CD4-positive, alpha-beta memory T cell (primary cell): ENCODE data around the gene PIP4K2A. TPM values are rescaled to one million over a fixed set of nuclear protein-coding genes. Genes with fewer than 3 reads are reported as not detected.

Source experiments
- CTCF ChIA-PET: fragments of 350-600 bp; sonication (Branson Sonifier 250); formaldehyde crosslinking; loops from one replicate; lab custom pipeline; 2021; ENCODE audit warnings: inconsistent platforms; ENCODE audit not compliant: partially characterized antibody; lab: Charles Lee
- POLR2A ChIA-PET: fragments of 350-600 bp; sonication (Branson Sonifier 250); formaldehyde crosslinking; loops from one replicate; lab custom pipeline; 2021; ENCODE audit not compliant: partially characterized antibody; lab: Charles Lee
- DNase-seq, 5 donors: peaks; one replicate each; pipeline versions ENCODE4 v3.0.0 to v3.0.0-alpha.2; 2020 to 2022; ENCODE audit warnings: mixed read lengths in 1 of 5
- H3K27ac ChIP-seq: one replicate; pipeline ENCODE4 v1.7.0; 2013; ENCODE audit warnings: low read depth, low read length
- H3K27me3 ChIP-seq: 2 replicates; pipeline ENCODE4 v1.7.0; 2013; ENCODE audit warnings: mild to moderate bottlenecking, low read length, moderate library complexity; ENCODE audit not compliant: insufficient read depth
- H3K36me3 ChIP-seq: 2 replicates; pipeline ENCODE4 v1.7.0; 2013; ENCODE audit warnings: mild to moderate bottlenecking, low read length, moderate library complexity; ENCODE audit not compliant: insufficient read depth
- H3K4me1 ChIP-seq: 2 replicates; pipeline ENCODE4 v1.7.0; 2013; ENCODE audit warnings: mild to moderate bottlenecking, low read length, moderate library complexity; ENCODE audit not compliant: insufficient read depth
- H3K4me3 ChIP-seq, 2 donors: one replicate each; pipeline ENCODE4 v1.7.0; 2013; ENCODE audit warnings: low read length in 2 of 2, mild to moderate bottlenecking in 1 of 2
- H3K9me3 ChIP-seq, 2 donors: one replicate each; pipeline ENCODE4 v1.7.0; 2013; ENCODE audit warnings: low read length in 2 of 2, control low read depth in 1 of 2; ENCODE audit not compliant: control insufficient read depth in 1 of 2
- H3K27ac Mint-ChIP-seq, 7 donors: one replicate each; pipeline ENCODE4 v1.8.0; 2020 to 2021; ENCODE audit warnings: mixed read lengths in 7 of 7, mild to moderate bottlenecking in 6 of 7, inconsistent platforms in 3 of 7, moderate library complexity in 3 of 7
- H3K27me3 Mint-ChIP-seq, 2 donors: one replicate each; pipeline ENCODE4 v1.8.0; 2020 to 2021; ENCODE audit warnings: mixed read lengths in 2 of 2
- H3K36me3 Mint-ChIP-seq, 2 donors: one replicate each; pipeline ENCODE4 v1.8.0; 2020 to 2021; ENCODE audit warnings: mixed read lengths in 2 of 2, inconsistent platforms in 1 of 2, mild to moderate bottlenecking in 1 of 2
- H3K4me1 Mint-ChIP-seq, 4 donors: one replicate each; pipeline ENCODE4 v1.8.0; 2020 to 2021; ENCODE audit warnings: mixed read lengths in 4 of 4, mild to moderate bottlenecking in 1 of 4
- H3K4me3 Mint-ChIP-seq, 8 donors: one replicate each; pipeline ENCODE4 v1.8.0; 2020 to 2021; ENCODE audit warnings: mixed read lengths in 8 of 8, mild to moderate bottlenecking in 7 of 8, moderate library complexity in 6 of 8, inconsistent platforms in 3 of 8
- H3K9me3 Mint-ChIP-seq, 8 donors: one replicate each; pipeline ENCODE4 v1.8.0; 2020 to 2021; ENCODE audit warnings: mixed read lengths in 8 of 8, mild to moderate bottlenecking in 5 of 8, inconsistent platforms in 3 of 8, moderate library complexity in 1 of 8
- intact Hi-C: fragments of 100-400 bp; cut with micrococcal nuclease; formaldehyde crosslinking; loops from one replicate; pipeline ENCODE4 v1.15.1; 2023
- polyA plus RNA-seq, 2 donors: library from polyadenylated mRNA; unstranded; fragments of 300-500 nt; fragmentation: Illumina TruSeq; gene quantifications; one replicate each; pipeline ENCODE4 v1.2.3, GENCODE V29; 2021
- total RNA-seq, 2 experiments: library from RNA; stranded (reverse); gene quantifications; one replicate each; pipeline ENCODE4 v1.2.3, GENCODE V29; 2021

The PIP4K2A gene
- total and polyA plus RNA-seq, 4 experiments from 2014 or later, result 33.4 to 179 (median 129) TPM

GRCh38 chr10:22659866-22660265 lies 54.5 kb downstream of the PIP4K2A start:
- Mint-ChIP-seq H3K36me3 (peaks cover 7 to 12% of the 10 kb centered on the region in 2 donors), H3K4me3 (peak overlapping the region in 5 of 8 donors; percentile 6 to 60 (median 48)), H3K27ac (peak overlapping the region in 6 of 7 donors; percentile 24 to 85 (median 68)), H3K27me3 (no peaks in the 10 kb centered on the region), H3K9me3 (no peaks in the 10 kb centered on the region), H3K4me1 (peaks cover 63 to 95% (median 82%) of the 10 kb centered on the region in 4 donors)
- Histone ChIP-seq H3K27ac (no peak overlapping the region), H3K9me3 (no peaks in the 10 kb centered on the region), H3K36me3 (no peaks in the 10 kb centered on the region), H3K27me3 (no peaks in the 10 kb centered on the region), H3K4me3 (no peak overlapping the region), H3K4me1 (peaks cover 98% of the 10 kb centered on the region)
- CTCF ChIA-PET, result interaction anchor here (1.5 to 6.0 kb wide), 2 partner anchors 8 to 46 kb away, joined by 3 to 37 read pairs; no protein-coding TSS in a partner anchor
- POLR2A ChIA-PET, result interaction anchor here (4.0 to 34.5 kb wide), 4 partner anchors 12 to 54 kb away, joined by 31 to 895 read pairs (median 190); partner anchors contain the start of gene PIP4K2A
- intact Hi-C loops, result loop anchor here (10.0 kb wide), 1 partner anchor 1135 kb away; the partner anchor contains the start of gene SKIDA1
- DNase-seq, result no peak

- peak overlapping the region; percentile 41 to 95 (median 85) for H3K27ac Mint-ChIP-seq
- CTCF ChIA-PET, result interaction anchor here (1.1 to 6.4 kb wide), 6 partner anchors 8 to 52 kb away, joined by 3 to 39 read pairs (median 5); no protein-coding TSS in a partner anchor
- H3K9me3 Mint-ChIP-seq, result no peaks in the 10 kb centered on the region
These were observed 55.5 kb downstream of the PIP4K2A start for GRCh38 chr10:22658745-22659410.

GRCh38 chr10:22657566-22658225 lies 56.7 kb downstream of the PIP4K2A start:
- POLR2A ChIA-PET, result interaction anchor here (1.1 to 34.5 kb wide), 9 partner anchors 10 to 221 kb away, joined by 3 to 895 read pairs (median 31); partner anchors contain the start of gene PIP4K2A
- Histone ChIP-seq H3K36me3 (no peaks in the 10 kb centered on the region), H3K9me3 (no peaks in the 10 kb centered on the region), H3K27ac (peak overlapping the region; percentile 19), H3K4me1 (peaks cover 100% of the 10 kb centered on the region), H3K27me3 (no peaks in the 10 kb centered on the region), H3K4me3 (no peak overlapping the region)
- intact Hi-C loops, result no loop called here
- peak overlapping the region; percentile 59 to 95 (median 95) for H3K27ac Mint-ChIP-seq
- H3K4me3 Mint-ChIP-seq, result peak overlapping the region; percentile 51 to 94 (median 76)
- CTCF ChIA-PET, result interaction anchor here (0.9 to 6.4 kb wide), 14 partner anchors 10 to 84 kb away, joined by 3 to 39 read pairs (median 4); no protein-coding TSS in a partner anchor
- H3K27me3 Mint-ChIP-seq, result no peaks in the 10 kb centered on the region
- peaks cover 68 to 98% (median 89%) of the 10 kb centered on the region in 4 donors for H3K4me1 Mint-ChIP-seq
- DNase-seq, result no peak
- no peaks in the 10 kb centered on the region for H3K9me3 Mint-ChIP-seq
- peaks cover 12 to 13% of the 10 kb centered on the region in 2 donors for H3K36me3 Mint-ChIP-seq

More at GRCh38 chr10:22658745-22659410, 55.5 kb downstream of the PIP4K2A start:
- Histone ChIP-seq H3K9me3 (no peaks in the 10 kb centered on the region), H3K4me1 (peaks cover 100% of the 10 kb centered on the region), H3K27ac (peak overlapping the region; percentile 19), H3K36me3 (no peaks in the 10 kb centered on the region), H3K27me3 (no peaks in the 10 kb centered on the region), H3K4me3 (no peak overlapping the region)
- intact Hi-C loops, result no loop called here
- Mint-ChIP-seq H3K27me3 (no peaks in the 10 kb centered on the region), H3K4me1 (peaks cover 66 to 98% (median 85%) of the 10 kb centered on the region in 4 donors), H3K36me3 (peaks cover 7 to 12% of the 10 kb centered on the region in 2 donors), H3K4me3 (peak overlapping the region in 5 of 8 donors; percentile 41 to 94 (median 88))
- POLR2A ChIA-PET, result interaction anchor here (2.6 to 34.5 kb wide), 6 partner anchors 11 to 222 kb away, joined by 8 to 895 read pairs (median 188); partner anchors contain the start of gene PIP4K2A
- no peak for DNase-seq

- intact Hi-C loops, result no loop called here
- no peak overlapping the region for H3K4me3 ChIP-seq
- peaks cover 100% of the 10 kb centered on the region for H3K4me1 ChIP-seq
- Mint-ChIP-seq H3K4me1 (peaks cover 68 to 98% (median 89%) of the 10 kb centered on the region in 4 donors), H3K36me3 (peaks cover 12 to 17% of the 10 kb centered on the region in 2 donors), H3K27ac (peak overlapping the region; percentile 58 to 95 (median 95)), H3K27me3 (no peaks in the 10 kb centered on the region), H3K4me3 (peak overlapping the region; percentile 51 to 94 (median 76)), H3K9me3 (no peaks in the 10 kb centered on the region)
- peak overlapping the region; percentile 19 for H3K27ac ChIP-seq
- H3K36me3 ChIP-seq, result no peaks in the 10 kb centered on the region
- no peaks in the 10 kb centered on the region for H3K9me3 ChIP-seq
- POLR2A ChIA-PET, result interaction anchor here (0.6 to 34.5 kb wide), 10 partner anchors 9 to 220 kb away, joined by 3 to 895 read pairs (median 25); partner anchors contain the start of gene PIP4K2A
- H3K27me3 ChIP-seq, result no peaks in the 10 kb centered on the region
- no peak for DNase-seq
- CTCF ChIA-PET, result interaction anchor here (0.7 to 6.4 kb wide), 11 partner anchors 10 to 72 kb away, joined by 3 to 39 read pairs (median 4); no protein-coding TSS in a partner anchor
These were observed 57.4 kb downstream of the PIP4K2A start for GRCh38 chr10:22657024-22657423.

GRCh38 chr10:22656036-22656435 lies 58.3 kb downstream of the PIP4K2A start:
- H3K27ac ChIP-seq, result peak overlapping the region; percentile 61
- H3K36me3 ChIP-seq, result no peaks in the 10 kb centered on the region
- peak overlapping the region; percentile 12 to 40 for H3K4me3 ChIP-seq
- intact Hi-C loops, result no loop called here
- no peaks in the 10 kb centered on the region for H3K27me3 Mint-ChIP-seq
- no peaks in the 10 kb centered on the region for H3K27me3 ChIP-seq
- peak overlapping the region; percentile 85 to 95 (median 95) for H3K27ac Mint-ChIP-seq
- H3K36me3 Mint-ChIP-seq, result peaks cover 17 to 21% of the 10 kb centered on the region in 2 donors
- no peaks in the 10 kb centered on the region for H3K9me3 ChIP-seq
- ChIA-PET POLR2A (interaction anchor here (0.8 to 34.5 kb wide), 13 partner anchors 10 to 653 kb away, joined by 3 to 895 read pairs (median 11); partner anchors contain the start of genes DNAJC1 and PIP4K2A), CTCF (interaction anchor here (0.7 to 6.4 kb wide), 17 partner anchors 9 to 662 kb away, joined by 3 to 39 read pairs (median 5); no protein-coding TSS in a partner anchor)
- peaks cover 100% of the 10 kb centered on the region for H3K4me1 ChIP-seq
- DNase-seq, result no peak
- peak overlapping the region; percentile 79 to 94 (median 84) for H3K4me3 Mint-ChIP-seq
- peaks cover 70 to 100% (median 90%) of the 10 kb centered on the region in 4 donors for H3K4me1 Mint-ChIP-seq
- H3K9me3 Mint-ChIP-seq, result no peaks in the 10 kb centered on the region

- Histone ChIP-seq H3K9me3 (no peaks in the 10 kb centered on the region), H3K4me3 (peak overlapping the region; percentile 12 to 40), H3K27ac (peak overlapping the region; percentile 61), H3K27me3 (no peaks in the 10 kb centered on the region), H3K4me1 (peaks cover 100% of the 10 kb centered on the region), H3K36me3 (no peaks in the 10 kb centered on the region)
- CTCF ChIA-PET, result interaction anchor here (0.6 to 6.4 kb wide), 19 partner anchors 9 to 662 kb away, joined by 3 to 39 read pairs (median 5); no protein-coding TSS in a partner anchor
- peak overlapping the region; percentile 85 to 95 (median 95) for H3K27ac Mint-ChIP-seq
- H3K36me3 Mint-ChIP-seq, result peaks cover 15 to 25% of the 10 kb centered on the region in 2 donors
- no peaks in the 10 kb centered on the region for H3K27me3 Mint-ChIP-seq
- DNase-seq, result peak; percentile 75 to 83 (median 80)
- H3K9me3 Mint-ChIP-seq, result no peaks in the 10 kb centered on the region
- H3K4me3 Mint-ChIP-seq, result peak overlapping the region; percentile 79 to 94 (median 84)
- peaks cover 70 to 100% (median 89%) of the 10 kb centered on the region in 4 donors for H3K4me1 Mint-ChIP-seq
- intact Hi-C loops, result loop anchor here (1.0 to 2.0 kb wide), 7 partner anchors 9 to 69 kb away; no protein-coding TSS in a partner anchor
- POLR2A ChIA-PET, result interaction anchor here (0.7 to 34.5 kb wide), 15 partner anchors 8 to 653 kb away, joined by 3 to 895 read pairs (median 6); partner anchors contain the start of genes COMMD3, DNAJC1 and PIP4K2A
These were observed 58.9 kb downstream of the PIP4K2A start for GRCh38 chr10:22655312-22655981.
